OCI-LY3 (cell line): ENCODE data around the gene IL36B.

ENCODE experiments used
- EZH2phosphoT487 ChIP-seq: fragments of 200-600 bp; shearing (Covaris generic); IDR thresholded peaks from 2 replicates; pipeline ENCODE4 v1.6.1; 2018; ENCODE audit warnings: antibody characterized with exemption, mixed run types, low read depth
- TF ChIP-seq, protein P1 (sequence below): fragments of 200-600, 300-600 bp; sonication (generic); IDR thresholded peaks from 2 replicates; pipeline ENCODE4 v1.5.1; 2014; ENCODE audit warnings: antibody characterized with exemption, low read length, low read depth

DNA sequence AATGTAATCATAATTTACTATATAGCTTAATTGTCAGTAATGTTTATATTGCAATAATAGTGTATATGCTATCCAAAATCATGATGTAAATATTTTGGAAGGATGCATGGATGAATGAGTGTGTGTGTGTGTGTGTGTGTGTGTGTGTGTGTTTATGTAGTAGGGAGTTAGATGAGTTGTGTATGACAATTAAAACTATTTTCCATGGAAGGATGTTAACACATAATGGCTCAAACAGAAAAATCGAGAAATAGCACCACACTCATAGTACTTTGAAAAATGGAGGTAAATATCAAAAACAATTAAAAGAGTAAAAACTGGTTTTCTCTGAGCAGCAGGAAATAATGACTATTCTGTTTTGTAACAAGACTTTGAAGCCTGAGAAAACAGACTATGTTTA lies 55.5 kb downstream of the IL36B start:
- TF ChIP-seq, protein P1, sequence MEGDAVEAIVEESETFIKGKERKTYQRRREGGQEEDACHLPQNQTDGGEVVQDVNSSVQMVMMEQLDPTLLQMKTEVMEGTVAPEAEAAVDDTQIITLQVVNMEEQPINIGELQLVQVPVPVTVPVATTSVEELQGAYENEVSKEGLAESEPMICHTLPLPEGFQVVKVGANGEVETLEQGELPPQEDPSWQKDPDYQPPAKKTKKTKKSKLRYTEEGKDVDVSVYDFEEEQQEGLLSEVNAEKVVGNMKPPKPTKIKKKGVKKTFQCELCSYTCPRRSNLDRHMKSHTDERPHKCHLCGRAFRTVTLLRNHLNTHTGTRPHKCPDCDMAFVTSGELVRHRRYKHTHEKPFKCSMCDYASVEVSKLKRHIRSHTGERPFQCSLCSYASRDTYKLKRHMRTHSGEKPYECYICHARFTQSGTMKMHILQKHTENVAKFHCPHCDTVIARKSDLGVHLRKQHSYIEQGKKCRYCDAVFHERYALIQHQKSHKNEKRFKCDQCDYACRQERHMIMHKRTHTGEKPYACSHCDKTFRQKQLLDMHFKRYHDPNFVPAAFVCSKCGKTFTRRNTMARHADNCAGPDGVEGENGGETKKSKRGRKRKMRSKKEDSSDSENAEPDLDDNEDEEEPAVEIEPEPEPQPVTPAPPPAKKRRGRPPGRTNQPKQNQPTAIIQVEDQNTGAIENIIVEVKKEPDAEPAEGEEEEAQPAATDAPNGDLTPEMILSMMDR = no peak
- no peak for TF ChIP-seq EZH2phosphoT487
